Activated CD4-positive, alpha-beta T cell treated with anti-CD3 and anti-CD28 coated beads for 36 hours (primary cell): ENCODE results near the gene HDDC3. TPM values are rescaled to one million over a fixed set of nuclear protein-coding genes. Genes with fewer than 3 reads are reported as not detected.
"Not testable (repeated sequence)": the region's sequence is repeated elsewhere in the genome, so short reads cannot be mapped to it uniquely, and the experiment has no call there.

ENCODE experiments used
- ATAC-seq: fragments of 200-7000 bp; cut with Tn5 transposase; one replicate; pipeline ENCODE4 v1.10.0; 2021; ENCODE audit warnings: mild to moderate bottlenecking, moderate library complexity
- CTCF ChIA-PET: fragments of 350-600 bp; sonication (Branson Sonifier 250); formaldehyde crosslinking; loops from one replicate; lab custom pipeline; 2021; ENCODE audit warnings: antibody characterized with exemption; lab: Charles Lee
- POLR2A ChIA-PET: fragments of 350-600 bp; sonication (Branson Sonifier 250); formaldehyde crosslinking; loops from one replicate; lab custom pipeline; 2021; ENCODE audit warnings: antibody characterized with exemption, inconsistent platforms; lab: Charles Lee
- DNase-seq: peaks from one replicate; pipeline ENCODE4 v3.0.0-alpha.2; 2020
- H3K27ac Mint-ChIP-seq: one replicate; pipeline ENCODE4 v1.8.0; 2021; ENCODE audit warnings: mixed read lengths
- H3K27me3 Mint-ChIP-seq: one replicate; pipeline ENCODE4 v1.8.0; 2021; ENCODE audit warnings: mixed read lengths
- H3K36me3 Mint-ChIP-seq: one replicate; pipeline ENCODE4 v1.8.0; 2021; ENCODE audit warnings: low read depth, mixed read lengths
- H3K4me1 Mint-ChIP-seq: one replicate; pipeline ENCODE4 v1.8.0; 2021; ENCODE audit warnings: mixed read lengths
- H3K4me3 Mint-ChIP-seq: one replicate; pipeline ENCODE4 v1.8.0; 2021; ENCODE audit warnings: mild to moderate bottlenecking, moderate library complexity, mixed read lengths
- H3K9me3 Mint-ChIP-seq: one replicate; pipeline ENCODE4 v1.8.0; 2021; ENCODE audit warnings: low read depth, mixed read lengths
- intact Hi-C, 2 experiments: fragments of 100-400 bp; cut with DNase I in 1 of 2; cut with micrococcal nuclease in 1 of 2; formaldehyde crosslinking; loops; one replicate each; pipeline versions ENCODE4 v1.14.2 to v1.15.1; 2022 to 2024; cut with DNase I, micrococcal nuclease
- total RNA-seq, 2 experiments: library from RNA; stranded (reverse); gene quantifications; one replicate each; pipeline ENCODE4 v1.2.3, GENCODE V29; 2021

The HDDC3 gene
- total RNA-seq, 2 experiments from 2014 or later: 34.2 to 41.2 TPM

DNA sequence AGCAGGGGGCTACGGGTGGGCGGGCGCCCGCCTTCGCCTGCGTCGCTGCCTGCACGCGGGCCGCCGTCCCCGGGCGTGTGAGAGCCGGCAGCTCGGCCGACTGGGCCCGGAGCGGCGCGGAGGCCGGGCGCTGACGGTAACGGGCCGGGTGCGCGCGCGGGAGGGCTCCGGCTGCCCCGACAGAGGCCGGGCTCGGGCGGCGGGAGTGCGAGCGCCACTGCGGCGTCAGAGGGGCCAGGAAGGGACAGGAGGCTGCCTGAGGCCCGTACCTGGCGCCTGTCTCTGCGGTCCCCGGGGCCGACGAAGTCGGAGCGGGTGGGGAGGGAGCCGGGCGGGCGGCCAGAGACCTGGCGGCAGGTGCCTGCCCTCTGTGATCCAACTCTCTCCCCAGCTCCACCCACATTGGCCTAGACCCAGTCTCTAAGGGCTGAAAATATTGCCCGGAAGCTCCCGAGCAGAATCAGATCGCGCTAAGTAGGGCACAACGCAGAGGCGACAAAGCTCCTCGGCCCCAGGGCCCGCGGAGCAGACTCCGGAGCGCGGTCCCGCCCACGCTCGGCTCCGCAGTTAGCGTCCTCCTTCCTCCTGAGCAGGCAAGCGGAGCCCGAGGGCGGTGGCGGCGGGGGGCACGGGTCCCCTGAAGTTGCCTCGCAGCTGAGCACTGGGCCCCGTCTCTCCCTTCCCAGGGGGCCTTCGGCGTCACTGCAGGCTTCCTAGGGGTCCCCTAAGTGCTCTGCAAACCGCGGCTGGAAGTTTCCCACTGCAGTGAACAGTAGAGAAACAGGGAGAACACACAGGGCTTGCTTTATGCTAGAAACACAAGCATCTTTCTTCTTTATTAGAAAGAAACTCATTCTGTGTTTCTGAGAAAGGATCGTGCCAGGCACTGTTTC, 29.3 kb downstream of the HDDC3 start, which contains the start of gene MAN2A2:
Gene MAN2A2, plus strand, starts transcription at position 463 of the 893 bp plus-strand sequence. CDS start 906 bp downstream, outside the sequence.
- Mint-ChIP-seq H3K27me3 (no peaks in the 10 kb centered on the region), H3K9me3 (no peaks in the 10 kb centered on the region), H3K4me1 (peaks cover 16% of the 10 kb centered on the region), H3K4me3 (peak within 1 kb of the TSS; percentile 81), H3K36me3 (peaks cover 25% of the 10 kb centered on the region), H3K27ac (peak within 1 kb of the TSS; percentile 88)
- POLR2A ChIA-PET: interaction anchor here (0.6 to 2.4 kb wide), 7 partner anchors 16 to 186 kb away, joined by 3 to 15 read pairs (median 9); partner anchors contain the start of genes BLM, HDDC3 and UNC45A
- intact Hi-C loops: loop anchor here (1.0 to 5.0 kb wide), 10 partner anchors 27 to 368 kb away; partner anchors contain the start of genes BLM (in 1 of the 2), HDDC3 (in 1 of the 2), RCCD1 (in 1 of the 2) and VPS33B (in 1 of the 2)
- CTCF ChIA-PET: interaction anchor here (0.6 to 8.6 kb wide), 19 partner anchors 9 to 637 kb away, joined by 3 to 164 read pairs (median 3); partner anchors contain the start of genes HDDC3, NGRN, PRC1 and UNC45A
- ATAC-seq (peak; percentile 65), DNase-seq (peak; percentile 91)

DNA sequence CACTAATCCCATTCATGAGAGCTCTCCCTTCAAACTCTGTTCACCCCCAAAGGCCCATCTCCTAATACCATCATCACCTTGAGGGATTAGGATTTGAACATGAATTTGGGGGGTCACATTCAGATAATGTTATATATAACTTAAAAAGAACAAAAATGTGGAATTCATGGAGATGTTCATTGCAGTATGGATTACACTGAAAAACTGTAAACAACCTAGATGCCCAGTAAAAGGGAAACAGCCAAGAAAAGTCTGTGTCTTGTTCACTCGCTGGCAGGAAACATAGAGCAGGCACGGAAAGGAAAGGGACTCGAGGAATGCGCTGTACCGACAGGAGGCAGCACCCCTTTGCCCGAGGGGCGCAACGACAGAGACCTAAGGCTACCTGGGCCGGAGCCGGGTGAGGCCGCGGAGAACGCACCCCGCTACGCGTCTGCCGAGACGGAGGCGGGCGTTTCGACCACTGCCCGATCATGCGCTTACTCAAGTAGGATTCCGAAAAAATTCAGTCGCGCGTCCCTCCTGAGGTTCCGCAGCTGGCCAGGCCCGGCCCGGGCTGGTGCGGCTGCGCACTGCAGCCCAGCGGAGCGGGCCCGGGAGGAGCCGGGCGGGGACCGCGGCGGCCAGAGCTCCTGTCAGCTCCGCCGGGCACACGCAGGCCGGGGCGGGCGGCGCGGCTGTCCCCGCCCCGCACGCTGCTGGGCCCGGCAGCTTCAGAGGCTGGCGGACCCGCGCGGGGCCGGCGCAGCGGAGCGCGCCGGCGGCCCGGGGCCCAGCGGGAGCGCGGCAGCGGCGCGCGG, 30.1 kb downstream of the HDDC3 start:
- peaks cover 16% of the 10 kb centered on the region for H3K4me1 Mint-ChIP-seq
- ATAC-seq: peak; percentile 79
- intact Hi-C loops: loop anchor here (1.0 to 5.0 kb wide), 7 partner anchors 31 to 369 kb away; partner anchors contain the start of genes RCCD1 (in 1 of the 2) and VPS33B (in 1 of the 2)
- H3K27ac Mint-ChIP-seq: peak overlapping the region; percentile 88
- H3K27me3 Mint-ChIP-seq: no peaks in the 10 kb centered on the region
- peaks cover 21% of the 10 kb centered on the region for H3K36me3 Mint-ChIP-seq
- peak overlapping the region; percentile 81 for H3K4me3 Mint-ChIP-seq
- ChIA-PET CTCF (interaction anchor here (0.5 to 8.6 kb wide), 20 partner anchors 8 to 304 kb away, joined by 3 to 164 read pairs (median 3); partner anchors contain the start of genes HDDC3, PRC1 and UNC45A), POLR2A (interaction anchor here (0.9 to 2.4 kb wide), 6 partner anchors 17 to 185 kb away, joined by 3 to 15 read pairs (median 10); partner anchors contain the start of genes BLM, HDDC3 and UNC45A)
- H3K9me3 Mint-ChIP-seq: no peaks in the 10 kb centered on the region
- DNase-seq: peak; percentile 83

DNA sequence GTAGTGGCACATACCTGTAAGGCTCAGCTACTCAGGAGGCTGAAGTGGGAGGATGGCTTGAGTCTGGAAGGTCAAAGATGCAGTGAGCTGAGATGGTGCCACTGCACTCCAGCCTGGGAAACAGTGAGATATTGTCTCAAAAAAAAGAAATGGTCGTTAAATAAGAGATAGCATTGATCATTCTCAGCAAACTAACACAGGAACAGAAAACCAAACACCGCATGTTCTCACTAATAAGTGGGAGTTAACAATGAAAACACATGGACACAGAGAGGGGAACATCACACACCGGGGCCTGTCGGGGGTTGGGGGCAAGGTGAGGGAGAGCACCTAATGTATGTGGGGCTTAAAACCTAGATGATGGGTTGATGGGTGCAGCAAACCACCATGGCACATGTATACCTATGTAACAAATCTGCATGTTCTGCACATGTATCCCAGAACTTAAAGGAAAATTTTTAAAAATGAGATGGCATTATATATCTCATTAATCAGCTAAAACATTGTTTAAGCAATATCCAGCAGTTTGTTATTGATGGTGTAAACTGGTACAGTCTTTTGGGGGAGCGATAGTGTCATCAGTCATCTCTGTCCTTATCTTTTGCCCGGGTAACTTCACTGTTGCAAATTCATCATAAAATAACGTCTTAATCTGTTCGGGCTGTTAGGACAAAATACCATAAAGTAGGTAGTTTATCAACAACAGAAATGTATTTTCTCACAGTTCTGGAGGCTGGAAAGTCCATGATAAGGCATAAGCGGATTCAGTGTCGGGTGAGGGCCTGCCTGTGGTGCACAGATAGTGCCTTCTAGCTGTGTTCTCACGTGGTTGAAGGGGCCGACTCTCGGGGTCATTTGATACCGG, 30.9 kb downstream of the HDDC3 start:
- Mint-ChIP-seq H3K4me1 (peaks cover 16% of the 10 kb centered on the region), H3K27me3 (no peaks in the 10 kb centered on the region), H3K4me3 (peak overlapping the region; percentile 81), H3K9me3 (no peaks in the 10 kb centered on the region), H3K27ac (peak overlapping the region; percentile 88), H3K36me3 (peaks cover 15% of the 10 kb centered on the region)
- intact Hi-C loops: loop anchor here (1.0 to 5.0 kb wide), 7 partner anchors 30 to 369 kb away; partner anchors contain the start of genes RCCD1 (in 1 of the 2) and VPS33B (in 1 of the 2)
- ATAC-seq: no peak
- no peak for DNase-seq
- POLR2A ChIA-PET: interaction anchor here (0.9 to 2.4 kb wide), 3 partner anchors 22 to 31 kb away, joined by 3 to 15 read pairs (median 5); partner anchors contain the start of gene HDDC3
- CTCF ChIA-PET: interaction anchor here (0.5 to 8.6 kb wide), 13 partner anchors 12 to 254 kb away, joined by 3 to 164 read pairs (median 5); partner anchors contain the start of genes HDDC3 and UNC45A

GRCh38 chr15:90897131-90897655, 35.2 kb downstream of the HDDC3 start:
- H3K27me3 Mint-ChIP-seq, H3K9me3 Mint-ChIP-seq, H3K36me3 Mint-ChIP-seq, intact Hi-C loops, H3K4me3 Mint-ChIP-seq, POLR2A ChIA-PET, ATAC-seq, H3K27ac Mint-ChIP-seq, DNase-seq, H3K4me1 Mint-ChIP-seq: not testable (repeated sequence)
- CTCF ChIA-PET: interaction anchor here (1.1 to 1.4 kb wide), 2 partner anchors 11 to 35 kb away, joined by 4 to 5 read pairs; partner anchors contain the start of gene HDDC3

GRCh38 chr15:90895571-90896117, 36.7 kb downstream of the HDDC3 start:
- ATAC-seq: peak; percentile 9
- Mint-ChIP-seq H3K27me3 (no peaks in the 10 kb centered on the region), H3K27ac (no peak overlapping the region)

DNA sequence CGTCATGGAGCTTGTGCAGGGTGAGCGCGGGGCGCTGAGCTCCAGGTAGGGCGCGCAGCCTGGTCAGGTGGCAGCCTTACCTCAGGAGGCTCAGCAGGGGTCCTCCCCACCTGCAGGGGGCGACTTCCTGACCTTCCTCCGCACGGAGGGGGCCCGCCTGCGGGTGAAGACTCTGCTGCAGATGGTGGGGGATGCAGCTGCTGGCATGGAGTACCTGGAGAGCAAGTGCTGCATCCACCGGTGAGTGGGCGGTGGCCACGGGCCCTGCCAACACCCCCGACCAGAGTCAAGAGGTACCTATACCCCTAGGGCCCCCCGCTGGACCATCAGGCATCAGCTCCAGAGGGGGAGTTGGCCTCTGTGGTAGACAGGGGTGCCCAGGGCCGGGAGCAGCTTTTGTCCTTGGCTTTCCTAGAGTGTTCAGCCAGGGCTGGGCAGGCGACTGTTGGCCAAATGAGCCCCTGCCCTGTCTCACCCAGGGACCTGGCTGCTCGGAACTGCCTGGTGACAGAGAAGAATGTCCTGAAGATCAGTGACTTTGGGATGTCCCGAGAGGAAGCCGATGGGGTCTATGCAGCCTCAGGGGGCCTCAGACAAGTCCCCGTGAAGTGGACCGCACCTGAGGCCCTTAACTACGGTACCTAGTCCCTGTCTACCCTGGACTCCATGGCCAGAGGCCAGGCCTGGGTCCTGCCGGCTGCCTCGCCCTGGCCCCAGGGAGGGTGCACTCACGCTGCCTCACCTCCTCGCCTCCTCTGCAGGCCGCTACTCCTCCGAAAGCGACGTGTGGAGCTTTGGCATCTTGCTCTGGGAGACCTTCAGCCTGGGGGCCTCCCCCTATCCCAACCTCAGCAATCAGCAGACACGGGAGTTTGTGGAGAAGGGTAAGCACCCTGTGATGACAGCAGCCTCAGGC, 38.9 kb downstream of the HDDC3 start:
- Mint-ChIP-seq H3K4me3 (no peak overlapping the region), H3K36me3 (peaks cover 3% of the 10 kb centered on the region), H3K27ac (no peak overlapping the region), H3K27me3 (no peaks in the 10 kb centered on the region), H3K4me1 (no peaks in the 10 kb centered on the region), H3K9me3 (no peaks in the 10 kb centered on the region)
- peak; percentile 37 for ATAC-seq
- intact Hi-C loops: loop anchor here in 1 of 2 experiments (2.0 kb wide), 1 partner anchor 253 kb away; no protein-coding TSS in a partner anchor
- POLR2A ChIA-PET: interaction anchor here (0.6 kb wide), 1 partner anchor 11 kb away, joined by 3 read pairs; no protein-coding TSS in a partner anchor
- CTCF ChIA-PET: interaction anchor here (0.8 to 2.7 kb wide), 3 partner anchors 10 to 41 kb away, joined by 5 to 8 read pairs (median 5); partner anchors contain the start of genes HDDC3, MAN2A2 and UNC45A
- peak; percentile 38 for DNase-seq

More at GRCh38 chr15:90895571-90896117, 36.7 kb downstream of the HDDC3 start:
- no peaks in the 10 kb centered on the region for H3K36me3 Mint-ChIP-seq
- H3K9me3 Mint-ChIP-seq: no peaks in the 10 kb centered on the region
- POLR2A ChIA-PET: interaction anchor here (0.6 kb wide), 1 partner anchor 63 kb away, joined by 3 read pairs; no protein-coding TSS in a partner anchor
- no peak overlapping the region for H3K4me3 Mint-ChIP-seq
- CTCF ChIA-PET: interaction anchor here (0.6 to 2.4 kb wide), 8 partner anchors 9 to 272 kb away, joined by 3 to 13 read pairs (median 3); partner anchors contain the start of gene HDDC3
- H3K4me1 Mint-ChIP-seq: no peaks in the 10 kb centered on the region
- intact Hi-C loops: no loop called here
- DNase-seq: no peak

GRCh38 chr15:90892498-90893174, 39.7 kb downstream of the HDDC3 start:
- Mint-ChIP-seq H3K4me1 (no peaks in the 10 kb centered on the region), H3K27ac (no peak overlapping the region), H3K36me3 (peaks cover 5% of the 10 kb centered on the region), H3K27me3 (no peaks in the 10 kb centered on the region), H3K4me3 (no peak overlapping the region), H3K9me3 (no peaks in the 10 kb centered on the region)
- intact Hi-C loops: loop anchor here in 1 of 2 experiments (2.0 kb wide), 1 partner anchor 252 kb away; no protein-coding TSS in a partner anchor
- CTCF ChIA-PET: interaction anchor here (0.8 to 2.7 kb wide), 2 partner anchors 11 to 40 kb away, joined by 5 to 8 read pairs; partner anchors contain the start of genes HDDC3 and MAN2A2
- ATAC-seq (no peak), DNase-seq (no peak)
- POLR2A ChIA-PET: interaction anchor here (0.6 kb wide), 1 partner anchor 157 kb away, joined by 3 read pairs; no protein-coding TSS in a partner anchor

DNA sequence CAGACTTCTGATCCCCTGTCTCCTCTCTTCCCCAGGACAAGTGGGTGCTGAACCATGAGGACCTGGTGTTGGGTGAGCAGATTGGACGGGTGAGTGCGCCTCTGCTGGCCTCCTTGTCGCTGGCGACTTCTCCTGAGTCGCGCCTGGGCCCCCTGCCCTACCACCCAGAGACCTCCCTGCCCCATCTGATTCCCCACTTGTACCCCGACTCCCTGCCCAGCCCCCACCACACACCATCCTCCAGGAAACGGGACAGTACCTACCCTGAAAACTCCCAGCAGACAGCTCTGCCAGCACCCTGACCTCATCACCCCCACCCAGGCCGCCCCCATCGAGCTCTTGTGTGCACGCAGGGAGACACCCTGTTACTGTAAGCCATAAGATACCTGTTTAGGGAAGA, 40.3 kb downstream of the HDDC3 start:
- intact Hi-C loops: loop anchor here in 1 of 2 experiments (2.0 kb wide), 1 partner anchor 251 kb away; no protein-coding TSS in a partner anchor
- ChIA-PET POLR2A (interaction anchor here (0.6 kb wide), 1 partner anchor 156 kb away, joined by 3 read pairs; no protein-coding TSS in a partner anchor), CTCF (no interaction called here)
- H3K27ac Mint-ChIP-seq: no peak overlapping the region
- DNase-seq (no peak), ATAC-seq (no peak)
- H3K36me3 Mint-ChIP-seq: peaks cover 5% of the 10 kb centered on the region
- H3K27me3 Mint-ChIP-seq: no peaks in the 10 kb centered on the region
- no peak overlapping the region for H3K4me3 Mint-ChIP-seq
- no peaks in the 10 kb centered on the region for H3K4me1 Mint-ChIP-seq
- H3K9me3 Mint-ChIP-seq: no peaks in the 10 kb centered on the region
